HepG2 (cell line): ENCODE results near the gene TEF. TPM values are rescaled to one million over a fixed set of nuclear protein-coding genes. Genes with fewer than 3 reads are reported as not detected.

Experiments
- AKAP8 ChIP-seq: sonication (generic); formaldehyde crosslinking; IDR thresholded peaks from 2 replicates; pipeline ENCODE4 v1.5.1; 2020; ENCODE audit warnings: mild to moderate bottlenecking, missing genetic modification reagents
- DMAP1 ChIP-seq: IDR thresholded peaks from 2 replicates; pipeline ENCODE4 v1.6.1; 2016
- ERF ChIP-seq: IDR thresholded peaks from 2 replicates; pipeline ENCODE4 v1.6.1; 2018; ENCODE audit warnings: missing biosample characterization, missing genetic modification reagents
- FLYWCH1 ChIP-seq: sonication (generic); formaldehyde crosslinking; IDR thresholded peaks from 2 replicates; pipeline ENCODE4 v1.8.1; 2023; ENCODE audit warnings: mild to moderate bottlenecking, missing genetic modification reagents
- FOXJ3 ChIP-seq: sonication (generic); formaldehyde crosslinking; IDR thresholded peaks from 2 replicates; pipeline ENCODE4 v1.4.0; 2020; ENCODE audit warnings: missing genetic modification reagents, mild to moderate bottlenecking, borderline replicate concordance
- HCFC1 ChIP-seq: fragments of 150-350 bp; IDR thresholded peaks from 2 replicates; pipeline ENCODE4 v1.6.1; 2014; ENCODE audit warnings: low read depth, low read length
- NCOR1 ChIP-seq: fragments of 200-600 bp; sonication (generic); IDR thresholded peaks from 2 replicates; pipeline ENCODE4 v1.7.0; 2017; ENCODE audit warnings: antibody characterized with exemption, low read length, borderline replicate concordance
- RAD21 ChIP-seq: fragments of 450-650 bp; formaldehyde crosslinking; IDR thresholded peaks from 2 replicates; pipeline ENCODE4 v1.5.0; 2020; ENCODE audit warnings: mild to moderate bottlenecking
- RBFOX2 ChIP-seq: fragments of 200-400 bp; formaldehyde crosslinking; IDR thresholded peaks from 2 replicates; pipeline ENCODE4 v1.6.1; 2017; ENCODE audit warnings: low read depth, mild to moderate bottlenecking, low read length
- SAP130 ChIP-seq: IDR thresholded peaks from 2 replicates; pipeline ENCODE4 v1.6.1; 2016; ENCODE audit warnings: low read depth
- SKI ChIP-seq: fragments of 450-650 bp; IDR thresholded peaks from one replicate; pipeline ENCODE4 v1.6.1; 2018; ENCODE audit warnings: mild to moderate bottlenecking; ENCODE audit not compliant: partially characterized antibody
- SMARCC2 ChIP-seq: fragments of 450-650 bp; IDR thresholded peaks from 2 replicates; pipeline ENCODE4 v1.6.1; 2017; ENCODE audit warnings: antibody characterized with exemption, mild to moderate bottlenecking
- ZEB1 ChIP-seq: IDR thresholded peaks from 2 replicates; pipeline ENCODE4 v1.6.1; 2012; ENCODE audit warnings: mild to moderate bottlenecking, low read depth, inconsistent platforms; ENCODE audit not compliant: insufficient replicate concordance
- ZNF44 ChIP-seq: sonication (generic); formaldehyde crosslinking; IDR thresholded peaks from 2 replicates; pipeline ENCODE4 v1.5.1; 2020; ENCODE audit warnings: mild to moderate bottlenecking, missing genetic modification reagents
- ZNF441 ChIP-seq: sonication (generic); formaldehyde crosslinking; IDR thresholded peaks from 2 replicates; pipeline ENCODE4 v1.7.0; 2021; ENCODE audit warnings: missing genetic modification reagents, borderline replicate concordance
- polyA plus RNA-seq, 8 experiments: library from polyadenylated mRNA; depleted of rRNA in 3 of 8; stranded (reverse) in 7 of 8; unstranded in 1 of 8; fragments of >200 nt; fragmentation: Illumina TruSeq in 4 of 8; extraction: Trizol in 4 of 8; gene quantifications; 2 replicates each; pipeline versions ENCODE4 v1.2.1 to v1.2.3, GENCODE V29; 2011 to 2016; ENCODE audit warnings: low read depth in 4 of 8, missing spikeins in 1 of 8, mixed read lengths in 1 of 8; ENCODE audit not compliant: insufficient read depth in 1 of 8
- total RNA-seq, 5 experiments: library from RNA; depleted of rRNA; stranded (reverse); fragments of >200 nt; fragmentation: Illumina TruSeq; extraction: Trizol; gene quantifications; 2 replicates each; pipeline ENCODE4 v1.2.3, GENCODE V29; 2016; ENCODE audit warnings: low read depth in 1 of 5
- TF ChIP-seq, protein P1 (sequence below): sonication (generic); formaldehyde crosslinking; IDR thresholded peaks from 2 replicates; pipeline ENCODE4 v1.5.0; 2020; ENCODE audit warnings: mild to moderate bottlenecking, missing genetic modification reagents, borderline replicate concordance
- TF ChIP-seq, protein P2 (sequence below): sonication (generic); formaldehyde crosslinking; conservative IDR thresholded peaks from 2 replicates; pipeline ENCODE4 v1.4.0; 2020; ENCODE audit warnings: mild to moderate bottlenecking, missing genetic modification reagents, moderate library complexity
- TF ChIP-seq, protein P3 (sequence below): sonication (generic); formaldehyde crosslinking; IDR thresholded peaks from 2 replicates; pipeline ENCODE4 v1.5.0; 2020; ENCODE audit warnings: mild to moderate bottlenecking, missing genetic modification reagents, moderate library complexity
- TF ChIP-seq, protein P4 (sequence below): sonication (generic); formaldehyde crosslinking; IDR thresholded peaks from 2 replicates; pipeline ENCODE4 v1.4.0; 2020; ENCODE audit warnings: missing genetic modification reagents

Gene TEF
- total and polyA plus RNA-seq, 2 of the 13 experiments (the other 11 are each of a cell fraction or from before 2014, with no cell fraction given), result 7.6 to 11.2 TPM

DNA sequence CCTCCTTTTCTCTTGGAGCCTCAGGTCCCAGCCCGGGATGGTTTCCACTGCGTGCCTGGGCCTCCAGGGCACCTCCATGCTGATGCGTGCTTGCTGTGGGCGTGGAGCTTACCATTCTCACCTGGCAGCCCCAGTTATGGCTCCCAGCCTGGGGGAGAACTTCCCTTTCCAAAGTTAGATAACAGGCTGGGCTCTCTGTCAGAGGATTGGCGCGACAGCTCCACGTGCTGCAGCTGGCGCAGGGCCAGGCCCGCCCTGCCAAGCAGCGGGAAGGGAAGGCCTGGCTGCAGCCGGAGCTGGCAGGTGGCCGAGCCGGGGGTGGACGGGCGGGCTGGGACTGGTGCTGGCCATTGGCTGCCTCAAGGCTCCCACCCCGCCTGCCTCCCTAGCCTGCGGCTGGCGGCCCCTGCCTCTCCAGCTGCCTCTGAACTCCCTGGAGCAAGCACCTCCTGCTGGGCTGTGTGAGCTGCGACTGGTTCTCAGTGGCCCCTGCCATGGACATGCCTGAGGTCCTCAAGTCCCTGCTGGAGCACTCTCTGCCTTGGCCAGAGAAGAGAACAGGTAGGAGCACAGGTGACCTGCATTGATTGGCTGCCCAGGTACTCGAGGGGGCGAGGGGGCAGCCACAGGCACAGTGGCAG, 14.6 kb upstream of the TEF start (continued):
- TF ChIP-seq, protein P1, sequence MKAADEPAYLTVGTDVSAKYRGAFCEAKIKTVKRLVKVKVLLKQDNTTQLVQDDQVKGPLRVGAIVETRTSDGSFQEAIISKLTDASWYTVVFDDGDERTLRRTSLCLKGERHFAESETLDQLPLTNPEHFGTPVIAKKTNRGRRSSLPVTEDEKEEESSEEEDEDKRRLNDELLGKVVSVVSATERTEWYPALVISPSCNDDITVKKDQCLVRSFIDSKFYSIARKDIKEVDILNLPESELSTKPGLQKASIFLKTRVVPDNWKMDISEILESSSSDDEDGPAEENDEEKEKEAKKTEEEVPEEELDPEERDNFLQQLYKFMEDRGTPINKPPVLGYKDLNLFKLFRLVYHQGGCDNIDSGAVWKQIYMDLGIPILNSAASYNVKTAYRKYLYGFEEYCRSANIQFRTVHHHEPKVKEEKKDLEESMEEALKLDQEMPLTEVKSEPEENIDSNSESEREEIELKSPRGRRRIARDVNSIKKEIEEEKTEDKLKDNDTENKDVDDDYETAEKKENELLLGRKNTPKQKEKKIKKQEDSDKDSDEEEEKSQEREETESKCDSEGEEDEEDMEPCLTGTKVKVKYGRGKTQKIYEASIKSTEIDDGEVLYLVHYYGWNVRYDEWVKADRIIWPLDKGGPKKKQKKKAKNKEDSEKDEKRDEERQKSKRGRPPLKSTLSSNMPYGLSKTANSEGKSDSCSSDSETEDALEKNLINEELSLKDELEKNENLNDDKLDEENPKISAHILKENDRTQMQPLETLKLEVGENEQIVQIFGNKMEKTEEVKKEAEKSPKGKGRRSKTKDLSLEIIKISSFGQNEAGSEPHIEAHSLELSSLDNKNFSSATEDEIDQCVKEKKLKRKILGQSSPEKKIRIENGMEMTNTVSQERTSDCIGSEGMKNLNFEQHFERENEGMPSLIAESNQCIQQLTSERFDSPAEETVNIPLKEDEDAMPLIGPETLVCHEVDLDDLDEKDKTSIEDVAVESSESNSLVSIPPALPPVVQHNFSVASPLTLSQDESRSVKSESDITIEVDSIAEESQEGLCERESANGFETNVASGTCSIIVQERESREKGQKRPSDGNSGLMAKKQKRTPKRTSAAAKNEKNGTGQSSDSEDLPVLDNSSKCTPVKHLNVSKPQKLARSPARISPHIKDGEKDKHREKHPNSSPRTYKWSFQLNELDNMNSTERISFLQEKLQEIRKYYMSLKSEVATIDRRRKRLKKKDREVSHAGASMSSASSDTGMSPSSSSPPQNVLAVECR (CRISPR knock-in tag), result peak; percentile 85; the same call in 1 of the 2 replicates
- TF ChIP-seq ZEB1 (peak; percentile 73), SMARCC2 (no peak), HCFC1 (no peak), FOXJ3 (CRISPR knock-in tag) (no peak), RAD21 (peak; percentile 60), ZNF44 (0 out of 2 replicates have a peak, but pooled peaks have one; percentile 10), ZNF441 (no peak), SAP130 (CRISPR knock-in tag) (peak; percentile 95), AKAP8 (CRISPR knock-in tag) (peak; percentile 40; the same call in 1 of the 2 replicates), NCOR1 (peak; percentile 41; the same call in 1 of the 2 replicates), RBFOX2 (0 out of 2 replicates have a peak, but pooled peaks have one; percentile 20), FLYWCH1 (CRISPR knock-in tag) (no peak), DMAP1 (peak; percentile 47; the same call in 1 of the 2 replicates), SKI (no peak), ERF (CRISPR knock-in tag) (peak; percentile 29; the same call in 1 of the 2 replicates)
- TF ChIP-seq, protein P2, sequence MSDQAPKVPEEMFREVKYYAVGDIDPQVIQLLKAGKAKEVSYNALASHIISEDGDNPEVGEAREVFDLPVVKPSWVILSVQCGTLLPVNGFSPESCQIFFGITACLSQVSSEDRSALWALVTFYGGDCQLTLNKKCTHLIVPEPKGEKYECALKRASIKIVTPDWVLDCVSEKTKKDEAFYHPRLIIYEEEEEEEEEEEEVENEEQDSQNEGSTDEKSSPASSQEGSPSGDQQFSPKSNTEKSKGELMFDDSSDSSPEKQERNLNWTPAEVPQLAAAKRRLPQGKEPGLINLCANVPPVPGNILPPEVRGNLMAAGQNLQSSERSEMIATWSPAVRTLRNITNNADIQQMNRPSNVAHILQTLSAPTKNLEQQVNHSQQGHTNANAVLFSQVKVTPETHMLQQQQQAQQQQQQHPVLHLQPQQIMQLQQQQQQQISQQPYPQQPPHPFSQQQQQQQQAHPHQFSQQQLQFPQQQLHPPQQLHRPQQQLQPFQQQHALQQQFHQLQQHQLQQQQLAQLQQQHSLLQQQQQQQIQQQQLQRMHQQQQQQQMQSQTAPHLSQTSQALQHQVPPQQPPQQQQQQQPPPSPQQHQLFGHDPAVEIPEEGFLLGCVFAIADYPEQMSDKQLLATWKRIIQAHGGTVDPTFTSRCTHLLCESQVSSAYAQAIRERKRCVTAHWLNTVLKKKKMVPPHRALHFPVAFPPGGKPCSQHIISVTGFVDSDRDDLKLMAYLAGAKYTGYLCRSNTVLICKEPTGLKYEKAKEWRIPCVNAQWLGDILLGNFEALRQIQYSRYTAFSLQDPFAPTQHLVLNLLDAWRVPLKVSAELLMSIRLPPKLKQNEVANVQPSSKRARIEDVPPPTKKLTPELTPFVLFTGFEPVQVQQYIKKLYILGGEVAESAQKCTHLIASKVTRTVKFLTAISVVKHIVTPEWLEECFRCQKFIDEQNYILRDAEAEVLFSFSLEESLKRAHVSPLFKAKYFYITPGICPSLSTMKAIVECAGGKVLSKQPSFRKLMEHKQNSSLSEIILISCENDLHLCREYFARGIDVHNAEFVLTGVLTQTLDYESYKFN (CRISPR knock-in tag), result peak; percentile 40; the same call in 1 of the 2 replicates
- TF ChIP-seq, protein P3, sequence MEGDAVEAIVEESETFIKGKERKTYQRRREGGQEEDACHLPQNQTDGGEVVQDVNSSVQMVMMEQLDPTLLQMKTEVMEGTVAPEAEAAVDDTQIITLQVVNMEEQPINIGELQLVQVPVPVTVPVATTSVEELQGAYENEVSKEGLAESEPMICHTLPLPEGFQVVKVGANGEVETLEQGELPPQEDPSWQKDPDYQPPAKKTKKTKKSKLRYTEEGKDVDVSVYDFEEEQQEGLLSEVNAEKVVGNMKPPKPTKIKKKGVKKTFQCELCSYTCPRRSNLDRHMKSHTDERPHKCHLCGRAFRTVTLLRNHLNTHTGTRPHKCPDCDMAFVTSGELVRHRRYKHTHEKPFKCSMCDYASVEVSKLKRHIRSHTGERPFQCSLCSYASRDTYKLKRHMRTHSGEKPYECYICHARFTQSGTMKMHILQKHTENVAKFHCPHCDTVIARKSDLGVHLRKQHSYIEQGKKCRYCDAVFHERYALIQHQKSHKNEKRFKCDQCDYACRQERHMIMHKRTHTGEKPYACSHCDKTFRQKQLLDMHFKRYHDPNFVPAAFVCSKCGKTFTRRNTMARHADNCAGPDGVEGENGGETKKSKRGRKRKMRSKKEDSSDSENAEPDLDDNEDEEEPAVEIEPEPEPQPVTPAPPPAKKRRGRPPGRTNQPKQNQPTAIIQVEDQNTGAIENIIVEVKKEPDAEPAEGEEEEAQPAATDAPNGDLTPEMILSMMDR (CRISPR knock-in tag), result peak; percentile 68
- TF ChIP-seq, protein P4, sequence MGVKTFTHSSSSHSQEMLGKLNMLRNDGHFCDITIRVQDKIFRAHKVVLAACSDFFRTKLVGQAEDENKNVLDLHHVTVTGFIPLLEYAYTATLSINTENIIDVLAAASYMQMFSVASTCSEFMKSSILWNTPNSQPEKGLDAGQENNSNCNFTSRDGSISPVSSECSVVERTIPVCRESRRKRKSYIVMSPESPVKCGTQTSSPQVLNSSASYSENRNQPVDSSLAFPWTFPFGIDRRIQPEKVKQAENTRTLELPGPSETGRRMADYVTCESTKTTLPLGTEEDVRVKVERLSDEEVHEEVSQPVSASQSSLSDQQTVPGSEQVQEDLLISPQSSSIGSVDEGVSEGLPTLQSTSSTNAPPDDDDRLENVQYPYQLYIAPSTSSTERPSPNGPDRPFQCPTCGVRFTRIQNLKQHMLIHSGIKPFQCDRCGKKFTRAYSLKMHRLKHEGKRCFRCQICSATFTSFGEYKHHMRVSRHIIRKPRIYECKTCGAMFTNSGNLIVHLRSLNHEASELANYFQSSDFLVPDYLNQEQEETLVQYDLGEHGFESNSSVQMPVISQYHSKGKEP (CRISPR knock-in tag), result 0 out of 2 replicates have a peak, but pooled peaks have one; percentile 64
